K562 treated with DMSO at 1 percent for 4 hours (cell line): Measurements from ENCODE around the gene PDIA3. TPM values are rescaled to one million over a fixed set of nuclear protein-coding genes. Genes with fewer than 3 reads are reported as not detected.

Experiments used
- total RNA-seq: library from RNA; unstranded; fragments of 300-600 nt; gene quantifications from 2 replicates; pipeline ENCODE4 v1.2.3, GENCODE V29; 2022; ENCODE audit not compliant: insufficient read depth

The PDIA3 gene
- 152 and 176 TPM in 2 replicates for total RNA-seq

GRCh38 chr15:43746245-43746902 lies at the start of gene PDIA3:
Gene PDIA3, plus strand, starts transcription at chr15:43746438. Its CDS starts 102 bp downstream, at chr15:43746540.

GRCh38 chr15:43776718-43777266 lies 30.6 kb downstream of the PDIA3 start, which contains the start of gene ELL3:
Gene ELL3, minus strand, starts transcription at chr15:43776966. Its CDS starts 65 bp downstream, at chr15:43776901.

GRCh38 chr15:43791993-43792760 lies 45.9 kb downstream of the PDIA3 start, which contains the start of gene SERF2:
Gene SERF2, plus strand, starts transcription at chr15:43792320. Its CDS starts 57 bp downstream, at chr15:43792377.

GRCh38 chr15:43799945-43800285 lies 53.7 kb downstream of the PDIA3 start, which contains the start of gene SERINC4:
Gene SERINC4, minus strand, starts transcription at chr15:43800220. Its CDS starts 234 bp downstream, at chr15:43799986.

GRCh38 chr15:43800286-43801141 lies 54.3 kb downstream of the PDIA3 start, which contains the start of gene HYPK:
Gene HYPK, plus strand, starts transcription at chr15:43800599. Its CDS starts 24 bp downstream, at chr15:43800623.

Other genes starting within 250 kb of the PDIA3 start
- 6.3 and 11.4 TPM in 2 replicates for gene MAP1A, start 228.8 kb upstream of the PDIA3 start, total RNA-seq
- 15.9 and 18.6 TPM in 2 replicates for gene PPIP5K1, start 156.2 kb upstream of the PDIA3 start, total RNA-seq
- 3.8 and 7.2 TPM in 2 replicates for gene CKMT1B, start 152.4 kb upstream of the PDIA3 start, total RNA-seq
- gene STRC, start 127.6 kb upstream of the PDIA3 start, total RNA-seq, result not detected in 2 replicates
- gene CATSPER2, start 97.6 kb upstream of the PDIA3 start, total RNA-seq, result 1.5 TPM in 1 of 2 replicates, not detected in the other
- gene CKMT1A, start 52.6 kb upstream of the PDIA3 start, total RNA-seq, result 0.91 TPM in 1 of 2 replicates, not detected in the other
- 1.0 and 2.7 TPM in 2 replicates for gene ELL3, start 30.5 kb downstream of the PDIA3 start, total RNA-seq
- gene SERF2, start 45.9 kb downstream of the PDIA3 start, total RNA-seq, result 399 and 430 TPM in 2 replicates
- gene SERINC4, start 53.8 kb downstream of the PDIA3 start, total RNA-seq, result 1.6 and 2.7 TPM in 2 replicates
- 4.7 and 6.0 TPM in 2 replicates for gene HYPK, start 54.2 kb downstream of the PDIA3 start, total RNA-seq
- gene MFAP1, start 78.3 kb downstream of the PDIA3 start, total RNA-seq, result 45.2 and 53.5 TPM in 2 replicates
- 10.2 and 14.6 TPM in 2 replicates for gene WDR76, start 80.6 kb downstream of the PDIA3 start, total RNA-seq